HG03469 (cell line): ENCODE results near the gene MXRA5.
"Not testable (repeated sequence)": the region's sequence is repeated elsewhere in the genome, so short reads cannot be mapped to it uniquely, and the experiment has no call there.

Experiments
- ATAC-seq: cut with Tn5 transposase; IDR thresholded peaks from one replicate; pipeline ENCODE4 v1.9.1; 2021; ENCODE audit warnings: mild to moderate bottlenecking, moderate library complexity, moderate number of reproducible peaks; ENCODE audit not compliant: unreplicated experiment

MXRA5 gene, protein sequence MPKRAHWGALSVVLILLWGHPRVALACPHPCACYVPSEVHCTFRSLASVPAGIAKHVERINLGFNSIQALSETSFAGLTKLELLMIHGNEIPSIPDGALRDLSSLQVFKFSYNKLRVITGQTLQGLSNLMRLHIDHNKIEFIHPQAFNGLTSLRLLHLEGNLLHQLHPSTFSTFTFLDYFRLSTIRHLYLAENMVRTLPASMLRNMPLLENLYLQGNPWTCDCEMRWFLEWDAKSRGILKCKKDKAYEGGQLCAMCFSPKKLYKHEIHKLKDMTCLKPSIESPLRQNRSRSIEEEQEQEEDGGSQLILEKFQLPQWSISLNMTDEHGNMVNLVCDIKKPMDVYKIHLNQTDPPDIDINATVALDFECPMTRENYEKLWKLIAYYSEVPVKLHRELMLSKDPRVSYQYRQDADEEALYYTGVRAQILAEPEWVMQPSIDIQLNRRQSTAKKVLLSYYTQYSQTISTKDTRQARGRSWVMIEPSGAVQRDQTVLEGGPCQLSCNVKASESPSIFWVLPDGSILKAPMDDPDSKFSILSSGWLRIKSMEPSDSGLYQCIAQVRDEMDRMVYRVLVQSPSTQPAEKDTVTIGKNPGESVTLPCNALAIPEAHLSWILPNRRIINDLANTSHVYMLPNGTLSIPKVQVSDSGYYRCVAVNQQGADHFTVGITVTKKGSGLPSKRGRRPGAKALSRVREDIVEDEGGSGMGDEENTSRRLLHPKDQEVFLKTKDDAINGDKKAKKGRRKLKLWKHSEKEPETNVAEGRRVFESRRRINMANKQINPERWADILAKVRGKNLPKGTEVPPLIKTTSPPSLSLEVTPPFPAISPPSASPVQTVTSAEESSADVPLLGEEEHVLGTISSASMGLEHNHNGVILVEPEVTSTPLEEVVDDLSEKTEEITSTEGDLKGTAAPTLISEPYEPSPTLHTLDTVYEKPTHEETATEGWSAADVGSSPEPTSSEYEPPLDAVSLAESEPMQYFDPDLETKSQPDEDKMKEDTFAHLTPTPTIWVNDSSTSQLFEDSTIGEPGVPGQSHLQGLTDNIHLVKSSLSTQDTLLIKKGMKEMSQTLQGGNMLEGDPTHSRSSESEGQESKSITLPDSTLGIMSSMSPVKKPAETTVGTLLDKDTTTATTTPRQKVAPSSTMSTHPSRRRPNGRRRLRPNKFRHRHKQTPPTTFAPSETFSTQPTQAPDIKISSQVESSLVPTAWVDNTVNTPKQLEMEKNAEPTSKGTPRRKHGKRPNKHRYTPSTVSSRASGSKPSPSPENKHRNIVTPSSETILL (N-terminal part only)

GRCh38 chrX:3346501-3347259, at the start of gene MXRA5:
Gene MXRA5, minus strand, starts transcription at chrX:3346652. Its CDS starts 2,819 bp downstream, at chrX:3343833.
- no peak for ATAC-seq

DNA sequence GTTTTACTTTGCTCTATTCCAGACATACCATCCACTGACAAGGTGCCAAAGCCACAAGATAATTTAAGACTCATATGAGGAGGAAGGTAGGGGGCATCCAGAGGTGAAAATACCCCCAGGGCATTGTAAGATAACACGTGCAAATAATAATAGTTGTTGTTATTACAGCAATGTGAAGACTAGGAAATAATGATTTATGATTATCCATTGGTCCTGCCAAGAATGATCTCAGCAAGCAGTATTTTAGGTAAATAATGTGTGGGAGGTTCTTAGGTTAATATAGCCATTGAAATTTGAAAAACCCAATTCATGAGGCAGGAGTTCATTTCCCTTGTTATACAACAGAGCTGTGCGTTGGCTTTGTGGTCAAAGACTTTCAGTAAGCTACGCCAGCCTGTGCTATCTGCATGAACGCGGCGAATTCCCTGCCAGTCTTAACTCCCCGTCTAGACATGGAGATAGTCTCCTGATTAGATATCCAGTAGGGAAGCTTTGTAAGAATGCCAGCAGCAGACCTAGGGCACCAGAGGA, 47.2 kb upstream of the MXRA5 start:
- ATAC-seq = no peak

DNA sequence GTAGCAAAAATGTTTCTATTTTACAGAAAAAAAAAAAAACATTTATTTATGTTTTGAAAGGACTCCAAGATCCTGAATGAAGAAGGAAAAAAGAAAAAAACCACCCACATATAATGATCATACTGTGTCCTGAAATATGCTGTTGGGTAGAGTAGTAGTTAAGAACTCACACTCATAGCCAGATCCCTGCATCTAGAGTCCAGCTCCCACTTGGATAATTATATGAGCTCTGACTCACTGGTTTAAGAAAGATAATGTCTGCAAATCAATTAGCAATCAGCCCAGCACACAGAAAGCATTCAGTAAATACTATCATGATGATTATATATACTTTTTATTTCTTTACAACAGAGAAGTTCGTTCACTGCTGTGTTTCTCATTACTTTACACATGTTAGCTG, 46.7 kb upstream of the MXRA5 start:
- ATAC-seq = no peak

DNA sequence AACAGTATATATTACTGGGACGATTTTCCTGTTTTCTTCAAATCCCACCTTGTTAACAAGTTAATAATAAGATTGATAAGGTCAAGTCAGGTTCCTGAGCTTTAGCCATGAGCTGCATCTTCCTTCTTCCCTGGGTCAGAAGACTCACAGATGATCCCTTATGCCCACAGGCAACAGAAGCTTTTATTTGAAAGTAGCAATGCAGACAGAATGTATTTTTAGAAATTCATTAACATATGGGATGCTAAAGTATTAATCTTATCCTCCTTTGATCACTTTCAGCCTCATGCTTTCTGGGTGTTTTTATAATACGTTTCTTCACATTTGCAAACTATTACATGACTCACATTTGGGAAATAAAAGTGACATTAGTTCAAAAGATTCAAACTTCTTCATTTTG, 42.0 kb upstream of the MXRA5 start:
- ATAC-seq = no peak

DNA sequence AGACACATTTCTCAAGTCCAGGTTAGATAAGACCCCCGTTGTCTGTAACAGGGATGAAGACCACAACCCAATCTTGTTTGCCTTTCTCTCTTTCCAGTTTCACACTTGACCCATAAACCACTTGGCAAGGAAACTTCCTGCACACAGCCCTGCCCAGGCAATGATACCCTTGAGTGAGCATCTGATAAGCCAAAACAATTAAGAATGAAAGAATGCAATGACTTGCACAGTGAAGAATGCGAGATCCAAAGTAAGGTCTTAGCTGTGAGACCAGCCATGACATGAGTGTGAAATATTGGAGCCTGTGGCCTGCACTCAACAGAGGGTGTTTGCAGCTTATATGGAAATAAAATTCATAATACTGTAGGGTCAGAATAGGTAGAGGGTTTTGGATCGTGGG, 37.9 kb upstream of the MXRA5 start:
- ATAC-seq = no peak

DNA sequence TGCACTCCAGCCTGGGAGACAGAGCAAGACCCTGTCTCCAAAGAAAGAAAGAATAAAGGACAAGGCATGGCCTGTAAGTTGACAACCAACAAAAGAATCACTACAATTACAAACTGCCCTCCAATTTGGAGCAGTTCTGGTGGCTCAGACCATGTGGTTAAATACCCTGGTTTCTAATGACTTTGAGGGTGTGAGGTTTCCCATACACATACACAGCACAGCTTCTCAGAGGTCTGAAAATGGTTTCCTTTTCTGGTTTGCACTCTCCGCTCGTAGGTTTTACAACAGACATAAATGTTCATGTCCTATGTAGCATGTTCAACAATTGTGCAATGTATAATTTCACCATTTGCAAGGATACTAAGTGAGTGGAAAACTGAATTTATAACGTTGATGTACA, 34.2 kb upstream of the MXRA5 start:
- no peak for ATAC-seq

DNA sequence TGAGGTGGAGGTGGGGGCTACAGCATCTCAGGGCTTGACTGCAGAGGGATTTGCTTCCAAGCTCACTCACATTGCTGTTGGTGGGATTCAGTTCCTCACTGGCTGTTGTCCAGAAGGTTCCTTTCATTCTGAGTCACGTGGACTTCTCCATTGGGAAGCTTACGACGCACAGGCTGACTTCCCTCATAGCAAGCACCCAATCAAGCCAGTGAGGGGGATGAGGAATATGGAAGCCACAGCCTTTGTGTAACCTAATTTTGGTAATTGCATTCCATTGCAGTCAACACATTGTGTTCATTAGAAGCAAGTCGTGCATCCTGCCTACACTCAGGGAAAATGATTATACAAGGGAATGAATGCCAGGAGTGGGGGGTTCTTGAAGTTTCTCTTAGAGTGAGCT, 32.7 kb upstream of the MXRA5 start:
- ATAC-seq = no peak

DNA sequence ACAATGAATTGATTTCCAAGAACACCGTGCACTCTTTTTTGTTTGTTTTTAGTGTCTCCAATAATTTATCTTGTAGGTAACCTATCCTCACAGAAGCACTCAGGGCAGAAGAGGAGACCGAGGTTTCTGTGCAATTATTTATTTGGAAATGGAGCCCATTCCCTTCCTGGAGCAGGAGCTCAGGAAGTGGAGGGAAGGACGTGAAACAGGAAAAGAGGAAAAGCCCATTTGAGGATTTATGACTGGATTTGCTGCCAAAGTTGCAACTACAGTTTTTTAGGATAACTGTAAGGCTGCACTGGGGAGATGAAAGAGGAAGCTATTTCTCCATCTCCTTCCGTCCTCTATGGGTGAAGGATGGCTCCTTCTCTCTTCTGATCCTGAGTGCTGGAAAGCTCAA, 31.7 kb upstream of the MXRA5 start:
- no peak for ATAC-seq

DNA sequence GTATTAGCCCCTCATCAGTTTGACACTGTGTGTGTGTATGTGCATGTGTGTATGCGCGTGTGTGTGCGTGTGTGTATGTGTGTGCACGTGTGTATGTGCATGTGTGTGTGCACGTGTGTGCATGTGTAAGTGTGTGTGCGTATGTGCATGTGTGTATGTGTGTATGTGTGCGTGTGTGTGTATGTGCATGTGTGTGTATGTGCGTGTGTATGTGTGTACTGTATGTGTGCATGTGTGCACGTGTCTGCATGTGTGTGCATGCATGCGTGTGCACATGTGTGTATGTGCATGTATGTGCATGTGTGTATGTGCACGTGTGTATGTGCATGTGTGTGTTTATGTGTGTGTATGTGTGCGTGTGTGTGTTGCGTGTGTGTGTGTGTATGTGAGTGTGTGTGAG, 31.1 kb upstream of the MXRA5 start:
- no peak for ATAC-seq

GRCh38 chrX:3375878-3376508, 29.5 kb upstream of the MXRA5 start:
- not testable (repeated sequence) for ATAC-seq

DNA sequence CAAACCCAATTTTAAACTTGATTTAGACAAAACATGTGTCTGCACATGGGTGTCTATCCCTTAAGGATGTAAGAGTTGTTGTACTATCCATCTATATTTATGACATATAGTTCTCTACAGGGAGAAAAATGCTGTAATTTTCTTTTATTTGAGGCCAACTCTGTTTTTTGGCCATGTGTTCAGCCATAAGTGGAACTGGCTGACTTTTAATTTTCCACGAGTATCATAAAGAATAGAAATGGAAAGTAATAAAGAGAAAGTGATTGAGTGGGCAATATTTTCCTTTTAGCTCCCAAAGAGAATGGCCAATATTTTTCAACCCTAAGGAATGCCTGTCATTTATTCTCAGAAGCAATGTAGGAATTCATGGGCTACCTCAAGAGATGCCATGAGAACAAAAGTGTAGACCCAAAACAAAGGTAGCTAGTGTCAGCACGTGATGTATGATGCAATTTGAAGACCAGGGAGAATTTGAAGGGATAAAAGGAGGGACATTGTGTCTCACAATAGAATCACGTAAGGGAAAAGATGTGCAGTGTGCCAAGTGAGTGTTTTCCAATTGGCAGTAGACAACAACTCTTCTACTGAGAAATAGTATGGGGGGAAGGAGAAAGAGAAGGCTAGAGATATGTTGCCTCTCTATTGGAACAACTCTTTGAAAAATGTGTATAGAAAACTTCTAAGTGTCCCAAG, 27.8 kb upstream of the MXRA5 start:
- no peak for ATAC-seq

GRCh38 chrX:3371163-3371562, 24.7 kb upstream of the MXRA5 start:
- no peak for ATAC-seq

DNA sequence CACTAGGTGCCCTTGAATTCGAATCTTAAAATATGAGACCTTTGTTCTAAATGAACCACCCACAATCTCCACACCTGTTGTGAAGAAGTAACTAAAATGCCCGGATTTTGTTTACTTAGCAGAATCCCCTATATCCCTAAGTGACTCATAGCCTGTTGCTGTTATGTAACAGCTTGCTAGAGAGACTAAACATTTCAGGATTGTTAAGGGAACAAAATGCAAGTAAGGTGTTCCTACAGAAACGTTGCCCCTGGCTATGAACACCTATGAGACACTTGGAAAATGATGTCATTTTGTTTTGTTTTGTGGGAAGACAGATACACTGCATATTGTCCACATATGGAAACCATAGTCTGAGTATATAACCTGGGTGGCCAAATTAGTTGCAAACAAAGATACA, 24.2 kb upstream of the MXRA5 start:
- ATAC-seq = no peak

GRCh38 chrX:3362956-3363355, 16.5 kb upstream of the MXRA5 start:
- no peak for ATAC-seq

DNA sequence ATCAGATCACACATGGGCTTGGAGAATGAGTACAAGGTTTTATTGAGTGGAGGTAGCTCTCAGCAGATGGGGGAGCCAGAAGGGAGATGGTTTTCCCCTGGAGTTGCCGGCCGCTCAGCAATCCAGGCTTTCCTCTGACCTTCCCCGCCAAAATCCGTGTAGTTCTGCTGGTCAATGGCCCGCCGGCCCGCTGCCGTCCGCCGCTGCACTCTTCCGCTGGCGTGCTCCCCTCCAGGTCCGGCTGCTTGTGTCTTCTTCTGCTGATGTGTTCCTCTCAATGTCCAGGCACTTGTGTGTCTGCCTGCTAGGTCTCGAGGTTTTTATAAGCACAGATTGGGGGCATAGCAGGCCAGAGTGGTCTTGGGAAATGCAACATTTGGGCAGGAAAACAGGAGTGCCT, 14.4 kb upstream of the MXRA5 start:
- no peak for ATAC-seq

DNA sequence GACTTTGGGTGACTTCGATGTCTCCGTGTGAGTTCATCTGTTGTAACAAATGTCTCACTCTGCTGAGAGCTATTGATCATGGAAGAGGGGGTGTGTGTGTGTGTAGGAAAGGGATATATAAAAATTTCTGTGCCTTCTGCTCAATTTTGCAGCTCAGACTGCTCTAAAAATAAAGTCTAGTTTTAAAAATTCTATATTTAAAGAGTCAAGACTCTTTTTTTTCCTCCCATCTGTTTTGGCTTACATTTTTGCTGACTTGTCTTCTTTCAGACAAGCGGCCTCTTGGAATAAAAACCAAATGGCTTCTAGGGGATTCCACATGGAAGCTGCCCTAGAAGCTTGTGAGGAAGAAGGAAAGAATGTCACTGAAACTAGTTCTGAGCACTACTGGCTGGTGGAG, 6.3 kb upstream of the MXRA5 start:
- ATAC-seq = not testable (repeated sequence)

- ATAC-seq = no peak
Observed at GRCh38 chrX:3351276-3351675, 4.8 kb upstream of the MXRA5 start.

DNA sequence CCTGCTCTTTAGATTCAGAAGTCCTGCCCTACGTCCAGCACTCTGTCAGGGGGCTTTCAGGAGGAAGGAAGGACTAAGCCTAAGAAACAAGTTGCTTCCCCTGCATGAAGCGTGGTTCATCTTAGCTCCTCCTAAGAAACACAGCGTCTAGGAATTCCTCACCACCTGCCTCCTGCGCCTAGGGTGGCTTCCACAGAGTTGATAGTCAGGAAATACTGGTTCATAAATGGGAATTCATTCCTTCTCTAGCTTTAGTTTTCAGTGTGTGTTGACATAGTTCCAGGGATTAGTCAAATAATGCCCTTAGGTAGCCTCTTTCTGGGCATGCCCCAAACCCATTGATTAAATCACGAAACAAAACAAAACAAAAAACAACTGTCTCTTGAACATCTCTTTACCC, 1.7 kb upstream of the MXRA5 start:
- ATAC-seq = no peak
